Mucosa of descending colon (tissue), 3 donors: Measurements from ENCODE around the gene SCFD2. TPM values are rescaled to one million over a fixed set of nuclear protein-coding genes. Genes with fewer than 3 reads are reported as not detected.

Experiments
- ATAC-seq: fragments of 200-7000 bp; cut with Tn5 transposase; one replicate; pipeline ENCODE4 v1.9.1; 2020; ENCODE audit warnings: mild to moderate bottlenecking, moderate library complexity
- DNase-seq, 3 donors: peaks; one replicate each; pipeline ENCODE4 v3.0.0-alpha.2; 2020
- H3K36me3 ChIP-seq: fragments of 200-600 bp; one replicate; pipeline ENCODE4 v1.8.0; 2021; ENCODE audit warnings: low read depth, mild to moderate bottlenecking
- H3K4me1 ChIP-seq: fragments of 200-600 bp; one replicate; pipeline ENCODE4 v1.8.0; 2021; ENCODE audit warnings: low read depth, mild to moderate bottlenecking
- H3K4me3 ChIP-seq: fragments of 200-600 bp; one replicate; pipeline ENCODE4 v1.8.0; 2021; ENCODE audit warnings: mild to moderate bottlenecking
- H3K9me3 ChIP-seq: fragments of 200-600 bp; one replicate; pipeline ENCODE4 v1.8.0; 2021; ENCODE audit warnings: mild to moderate bottlenecking
- CTCF ChIP-seq: fragments of 200-600 bp; IDR thresholded peaks from one replicate; pipeline ENCODE4 v1.8.0; 2022; ENCODE audit warnings: antibody characterized with exemption, mild to moderate bottlenecking
- intact Hi-C, 2 donors: fragments of 100-400 bp; cut with DNase I in 1 of 2; cut with micrococcal nuclease in 1 of 2; formaldehyde crosslinking; loops; one replicate each; pipeline versions ENCODE4 v1.11.0 to v1.11.1; 2022; cut with DNase I, micrococcal nuclease
- total RNA-seq, 3 donors: library from RNA; stranded (reverse); fragmentation: NEBNext Ultra II Directional in 2 of 3; extraction: Animal tissue kit (Norgen Biotek cat#: 25700) in 2 of 3; gene quantifications; one replicate each; pipeline versions ENCODE4 v1.2.1 to v1.2.4, GENCODE V29; 2021 to 2023
- donor health status: DM: no; HTN: no; CAD: no; lungs with moderate emphysema.
- donor health status: DM: no; HTN: no; CAD: no.
- donor health status: DM: no; HTN: yes; CAD: no.

The SCFD2 gene
- total RNA-seq, 3 donors from 2014 or later: 11.7 to 17.2 (median 16.0) TPM

DNA sequence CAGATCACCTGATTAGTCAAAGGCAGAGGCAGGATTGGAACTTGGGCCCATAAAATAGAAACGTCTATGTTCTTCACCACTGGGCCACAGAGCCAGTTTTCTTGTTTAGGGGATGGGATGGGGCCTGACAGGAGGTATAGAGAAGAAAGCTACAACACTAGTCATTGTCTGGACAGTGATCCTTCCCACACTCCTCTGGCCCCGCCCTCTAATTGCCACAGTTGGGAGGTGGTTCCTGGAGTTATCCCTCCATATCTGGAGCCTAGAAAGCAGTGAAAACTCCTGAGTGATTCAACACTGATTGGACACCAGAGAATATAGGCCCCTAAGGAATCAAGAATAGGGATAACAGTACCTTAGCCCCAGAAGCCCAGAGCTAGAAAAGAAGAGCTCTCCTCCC, 480.9 kb downstream of the SCFD2 start:
- TF ChIP-seq CTCF: no peak
- Histone ChIP-seq H3K4me1 (no peaks in the 10 kb centered on the region), H3K4me3 (no peak overlapping the region), H3K9me3 (no peaks in the 10 kb centered on the region), H3K36me3 (no peaks in the 10 kb centered on the region)
- ATAC-seq (peak; percentile 46), DNase-seq (no peak)
- intact Hi-C loops: no loop called here

DNA sequence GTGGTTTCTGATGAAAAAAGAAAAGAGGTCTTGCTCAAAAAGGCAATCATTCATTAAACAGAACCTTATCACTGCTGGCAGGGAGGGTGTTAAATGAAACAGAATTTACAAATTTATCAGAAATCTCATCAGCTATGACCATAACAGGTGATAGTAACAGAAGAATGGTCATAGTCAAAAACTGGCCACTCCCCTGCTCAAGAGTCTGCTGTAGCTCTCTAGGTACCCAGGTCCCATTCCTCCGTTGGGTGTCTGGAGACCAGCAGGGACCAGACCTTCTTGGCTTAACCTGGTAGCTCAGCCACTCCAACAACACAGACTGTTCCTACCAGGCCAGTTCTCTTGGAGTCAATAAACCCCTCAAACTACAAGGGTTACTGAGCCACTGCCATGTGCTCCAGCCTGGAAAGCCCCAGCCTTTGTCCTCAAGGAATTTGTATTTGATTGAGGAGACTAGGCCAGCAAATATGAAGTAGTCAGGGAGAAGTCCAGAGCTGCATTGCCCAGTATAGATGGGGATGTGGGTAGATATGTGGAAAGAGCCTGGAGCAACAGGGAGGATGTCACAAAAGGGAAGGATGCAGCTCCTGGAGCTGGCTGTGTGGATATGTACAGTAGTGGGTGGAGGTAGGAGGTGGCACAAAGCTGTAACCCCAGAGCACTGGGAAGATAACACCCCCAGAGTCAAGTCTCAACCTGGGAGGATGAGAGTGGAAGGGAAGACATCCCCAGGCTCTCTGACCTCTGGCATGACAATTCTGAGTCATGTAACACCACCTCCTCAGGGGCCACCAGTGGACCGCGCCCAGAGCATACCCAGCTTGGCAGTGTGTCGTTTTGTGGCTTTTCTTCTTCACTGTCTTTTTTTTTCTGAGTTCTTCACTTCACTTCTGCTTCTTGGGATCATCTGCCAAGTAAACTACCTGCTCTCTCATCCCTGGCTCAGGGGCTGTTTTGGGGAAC, 481.9 kb downstream of the SCFD2 start:
- H3K9me3 ChIP-seq: no peaks in the 10 kb centered on the region
- no peaks in the 10 kb centered on the region for H3K36me3 ChIP-seq
- intact Hi-C loops: no loop called here
- no peak for DNase-seq
- H3K4me1 ChIP-seq: no peaks in the 10 kb centered on the region
- no peak overlapping the region for H3K4me3 ChIP-seq
- ATAC-seq: no peak
- no peak for TF ChIP-seq CTCF

GRCh38 chr4:52883183-52883621, 482.7 kb downstream of the SCFD2 start:
- ATAC-seq (no peak), DNase-seq (no peak)
- Histone ChIP-seq H3K9me3 (no peaks in the 10 kb centered on the region), H3K4me3 (no peak overlapping the region), H3K4me1 (no peaks in the 10 kb centered on the region), H3K36me3 (no peaks in the 10 kb centered on the region)
- TF ChIP-seq CTCF: no peak
- intact Hi-C loops: no loop called here

DNA sequence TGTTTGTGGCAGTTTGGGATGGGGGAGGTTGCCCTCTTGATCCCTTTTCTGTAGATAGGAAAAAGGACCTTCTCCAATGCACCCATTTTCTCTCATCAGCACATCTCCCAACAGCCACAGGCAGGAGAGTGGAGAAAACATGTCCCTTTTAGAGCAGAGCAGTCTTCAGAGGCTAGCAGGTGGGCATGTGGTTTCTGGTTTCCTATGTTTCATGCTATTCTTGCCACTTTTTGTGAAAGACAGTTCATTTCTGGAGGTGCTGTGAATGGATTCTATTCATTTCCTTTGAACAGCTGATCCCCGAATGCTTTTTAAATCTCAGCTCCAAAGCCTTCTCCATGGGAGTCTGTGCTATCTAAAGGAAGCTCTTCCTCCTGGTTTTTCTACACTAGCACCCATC, 484.9 kb downstream of the SCFD2 start:
- no peak for TF ChIP-seq CTCF
- DNase-seq (no peak), ATAC-seq (no peak)
- H3K36me3 ChIP-seq: no peaks in the 10 kb centered on the region
- intact Hi-C loops: no loop called here
- H3K4me3 ChIP-seq: no peak overlapping the region
- H3K4me1 ChIP-seq: no peaks in the 10 kb centered on the region
- H3K9me3 ChIP-seq: no peaks in the 10 kb centered on the region

DNA sequence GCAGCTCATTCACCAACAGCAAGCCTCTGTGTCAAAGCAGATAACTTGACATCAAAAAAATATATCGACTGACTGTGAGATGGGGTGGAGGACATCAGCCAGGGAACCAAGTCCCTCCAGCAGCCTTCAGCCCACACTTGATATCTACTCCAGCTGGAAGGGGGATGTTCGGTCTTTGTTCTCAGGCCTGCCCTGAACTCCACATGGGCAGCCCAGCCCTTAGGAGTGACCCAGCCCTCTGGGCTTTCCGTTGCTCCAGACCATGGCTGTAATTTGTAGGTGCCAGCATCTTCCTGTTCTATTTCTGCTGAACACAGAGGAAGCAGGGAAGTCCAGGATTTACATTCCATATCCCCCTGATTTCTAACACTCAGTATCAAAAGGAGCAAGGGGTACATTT, 486.4 kb downstream of the SCFD2 start:
- H3K9me3 ChIP-seq: no peaks in the 10 kb centered on the region
- H3K4me1 ChIP-seq: no peaks in the 10 kb centered on the region
- intact Hi-C loops: no loop called here
- no peak for TF ChIP-seq CTCF
- no peak overlapping the region for H3K4me3 ChIP-seq
- no peak for DNase-seq
- no peaks in the 10 kb centered on the region for H3K36me3 ChIP-seq
- ATAC-seq: no peak
